Measurements from ENCODE around the gene ALDH18A1. TPM values are rescaled to one million over a fixed set of nuclear protein-coding genes. Genes with fewer than 3 reads are reported as not detected.

ALDH18A1 gene
- total RNA-seq, 2 experiments from 2014 or later = 62.3 to 72.3 TPM

GRCh38 chr10:95693668-95694534 is 37.4 kb upstream of the ALDH18A1 start, which contains the start of gene TCTN3:
TCTN3 (minus strand) TSS chr10:95693927; CDS start chr10:95693899, 28 bp downstream.
- Histone ChIP-seq H3K36me3 (ENCODE audit: insufficient read depth, low read length) (peaks cover 29% of the 10 kb centered on the region), H3K79me2 (ENCODE audit: insufficient read depth, low read depth, low read length) (peaks cover 11% of the 10 kb centered on the region), H2AFZ (ENCODE audit: low read length) (peak within 1 kb of the TSS; percentile 73), H3K27ac (ENCODE audit: low read depth, low read length, poor library complexity, severe bottlenecking) (no peak within 1 kb of the TSS), H3K4me2 (ENCODE audit: low read length) (peak within 1 kb of the TSS; percentile 98), H3K9me3 (ENCODE audit: low read length) (0 out of 2 replicates have a peak, but pooled peaks cover 8% of the 10 kb centered on the region), H3K9me2 (ENCODE audit: insufficient read depth, low read length) (no peaks in the 10 kb centered on the region), H4K20me1 (ENCODE audit: insufficient read depth, low read length) (no peaks in the 10 kb centered on the region), H3K4me1 (ENCODE audit: insufficient read depth, low read length, poor library complexity, severe bottlenecking) (peaks cover 22% of the 10 kb centered on the region), H3K4me3 (ENCODE audit: low read depth, low read length, poor library complexity, severe bottlenecking) (peak within 1 kb of the TSS; percentile 83)
- CTCF ChIA-PET (ENCODE audit: unreplicated experiment) = interaction anchor here (0.6 to 3.9 kb wide), 26 partner anchors 8 to 1707 kb away, joined by 3 to 88 read pairs (median 4); partner anchors contain the start of gene ENTPD1
- intact Hi-C loops (cut with micrococcal nuclease; ENCODE audit: unreplicated experiment) = loop anchor here (1.0 to 2.0 kb wide), 5 partner anchors 62 to 527 kb away; partner anchors contain the start of gene ENTPD1
- BruUV-seq (replicated peaks) = no TSS peak
- POLR2A ChIA-PET = interaction anchor here (0.6 to 4.4 kb wide), 17 partner anchors 9 to 246 kb away, joined by 3 to 34 read pairs (median 4); partner anchors contain the start of gene ENTPD1
- peak; percentile 100 for DNase-seq (ENCODE audit: low spot score)
- TF ChIP-seq EZH2phosphoT487 (IDR thresholded peaks at IDR 0.05; ENCODE audit: borderline replicate concordance, low read depth, low read length) (no peak), CTCF (conservative IDR thresholded peaks at IDR 0.05; ENCODE audit: low read length) (peak; percentile 98)

- 0 out of 2 replicates have a peak, but pooled peaks cover under 1% of the 10 kb centered on the region for H3K9me3 ChIP-seq (ENCODE audit: low read length)
- peak overlapping the region; percentile 73 for H2AFZ ChIP-seq (ENCODE audit: low read length)
- peak overlapping the region; percentile 83 for H3K4me3 ChIP-seq (ENCODE audit: low read depth, low read length, poor library complexity, severe bottlenecking)
- H4K20me1 ChIP-seq (ENCODE audit: insufficient read depth, low read length) = no peaks in the 10 kb centered on the region
- peak overlapping the region; percentile 98 for H3K4me2 ChIP-seq (ENCODE audit: low read length)
- CTCF ChIA-PET (ENCODE audit: unreplicated experiment) = interaction anchor here (0.6 to 3.9 kb wide), 26 partner anchors 9 to 1707 kb away, joined by 3 to 88 read pairs (median 4); partner anchors contain the start of gene ENTPD1
- H3K27ac ChIP-seq (ENCODE audit: low read depth, low read length, poor library complexity, severe bottlenecking) = no peak overlapping the region
- TF ChIP-seq CTCF (conservative IDR thresholded peaks at IDR 0.05; ENCODE audit: low read length) = no peak
- no peak for TF ChIP-seq EZH2phosphoT487 (IDR thresholded peaks at IDR 0.05; ENCODE audit: borderline replicate concordance, low read depth, low read length)
- peaks cover 22% of the 10 kb centered on the region for H3K4me1 ChIP-seq (ENCODE audit: insufficient read depth, low read length, poor library complexity, severe bottlenecking)
- peaks cover 32% of the 10 kb centered on the region for H3K36me3 ChIP-seq (ENCODE audit: insufficient read depth, low read length)
- peak; percentile 11 for DNase-seq (ENCODE audit: low spot score)
- POLR2A ChIA-PET = interaction anchor here (0.6 to 4.4 kb wide), 15 partner anchors 14 to 247 kb away, joined by 3 to 34 read pairs (median 6); partner anchors contain the start of gene ENTPD1
- intact Hi-C loops (cut with micrococcal nuclease; ENCODE audit: unreplicated experiment) = no loop called here
- H3K9me2 ChIP-seq (ENCODE audit: insufficient read depth, low read length) = no peaks in the 10 kb centered on the region
- BruUV-seq (replicated peaks) = no TSS peak
- peaks cover 11% of the 10 kb centered on the region for H3K79me2 ChIP-seq (ENCODE audit: insufficient read depth, low read depth, low read length)
These were observed 36.7 kb upstream of the ALDH18A1 start for GRCh38 chr10:95693071-95693667.

All from OCI-LY7 (cell line).